ENCODE measurements around the gene CLSTN1. TPM values are rescaled to one million over a fixed set of nuclear protein-coding genes. Genes with fewer than 3 reads are reported as not detected.
A peak's percentile ranks its signal among the peaks of the same experiment; 100 is the strongest.

Gene CLSTN1
- total and polyA plus RNA-seq, 2 of the 13 experiments (the other 11 are each of a cell fraction or from before 2014, with no cell fraction given), result 19.7 to 29.8 TPM

- H3K36me3 ChIP-seq (replicated peaks in 1 of 2; ENCODE audit: control insufficient read depth in 1 of 2, insufficient read depth in 2 of 2, low read length in 2 of 2), result peaks cover 29 to 37% of the 10 kb centered on the region in 2 experiments
- peaks cover 12% of the 10 kb centered on the region; the same call in 1 of the 2 replicates for H3K9me3 ChIP-seq (ENCODE audit: low read length)
- H3K79me2 ChIP-seq (ENCODE audit: insufficient read depth, low read length), result peaks cover 16% of the 10 kb centered on the region
- no peak for ATAC-seq
- H3K4me3 ChIP-seq (replicated peaks in 1 of 3; ENCODE audit: insufficient read depth in 1 of 3, low read depth in 2 of 3, low read length in 3 of 3), result no peak overlapping the region
- no peak for DNase-seq (ENCODE audit: low spot score)
- BruUV-seq (replicated peaks), result no TSS peak
- H3K4me2 ChIP-seq (ENCODE audit: low read depth, low read length), result no peak overlapping the region
- TF ChIP-seq ZNF850 (CRISPR knock-in tag; conservative IDR thresholded peaks at IDR 0.05) (no peak), ESRRA (CRISPR knock-in tag; IDR thresholded peaks at IDR 0.05; ENCODE audit: low read depth) (no peak)
- ChIA-PET POLR2A (no interaction called here), CTCF (ENCODE audit: low intra/inter-chr PET ratio, low total read pairs) (no interaction called here)
- no peaks in the 10 kb centered on the region for H4K20me1 ChIP-seq (ENCODE audit: insufficient read depth, low read length)
- no peak for FAIRE-seq
- H3K27me3 ChIP-seq (ENCODE audit: control insufficient read depth in 1 of 2, insufficient read depth in 2 of 2, low read length in 2 of 2), result no peaks in the 10 kb centered on the region
- 97% methylated on average over 20 of the region's 36 CpGs for WGBS (ENCODE audit: low lambda C conversion rate)
- intact Hi-C loops (cut with micrococcal nuclease; ENCODE audit: unreplicated experiment), result no loop called here
- in situ Hi-C loops (cut with HindIII; ENCODE audit: extremely low pct_ligation_motif_present, low pct_unique_long_range_greater_than_20kb), result no loop called here
- H3K4me1 ChIP-seq (ENCODE audit: insufficient read depth, low read length), result peaks cover 42% of the 10 kb centered on the region
- H3K9ac ChIP-seq (ENCODE audit: insufficient read depth, low read depth, low read length), result no peak overlapping the region
- no peak overlapping the region for H2AFZ ChIP-seq (ENCODE audit: low read length)
- no peak overlapping the region for H3K27ac ChIP-seq (ENCODE audit: extremely low read length, insufficient read depth, low read length)
These were observed 103.6 kb downstream of the CLSTN1 start for GRCh38 chr1:9719978-9720722.

GRCh38 chr1:9718006-9718680 is 105.6 kb downstream of the CLSTN1 start:
- ATAC-seq, result no peak
- peak overlapping the region; percentile 97 for H3K4me2 ChIP-seq (ENCODE audit: low read depth, low read length)
- intact Hi-C loops (cut with micrococcal nuclease; ENCODE audit: unreplicated experiment), result no loop called here
- peak overlapping the region; percentile 56 to 83 (median 65) for H3K4me3 ChIP-seq (replicated peaks in 1 of 3; ENCODE audit: insufficient read depth in 1 of 3, low read depth in 2 of 3, low read length in 3 of 3)
- DNase-seq (ENCODE audit: low spot score), result no peak
- in situ Hi-C loops (cut with HindIII; ENCODE audit: extremely low pct_ligation_motif_present, low pct_unique_long_range_greater_than_20kb), result no loop called here
- peaks cover 18 to 22% of the 10 kb centered on the region in 2 experiments; a peak in 4 of 5 replicates for H3K36me3 ChIP-seq (replicated peaks in 1 of 2; ENCODE audit: control insufficient read depth in 1 of 2, insufficient read depth in 2 of 2, low read length in 2 of 2)
- no peak overlapping the region for H2AFZ ChIP-seq (ENCODE audit: low read length)
- peaks cover 5% of the 10 kb centered on the region; the same call in 1 of the 2 replicates for H3K9me3 ChIP-seq (ENCODE audit: low read length)
- no peaks in the 10 kb centered on the region for H3K27me3 ChIP-seq (ENCODE audit: control insufficient read depth in 1 of 2, insufficient read depth in 2 of 2, low read length in 2 of 2)
- peak; percentile 12 for FAIRE-seq
- POLR2A ChIA-PET, result interaction anchor here (0.7 to 3.4 kb wide), 13 partner anchors 9 to 316 kb away, joined by 3 to 35 read pairs (median 4); partner anchors contain the start of gene CTNNBIP1
- H3K9ac ChIP-seq (ENCODE audit: insufficient read depth, low read depth, low read length), result peak overlapping the region; percentile 87
- CTCF ChIA-PET (ENCODE audit: low intra/inter-chr PET ratio, low total read pairs), result interaction anchor here (1.3 to 2.1 kb wide), 2 partner anchors 16 to 91 kb away, joined by 5 to 12 read pairs; no protein-coding TSS in a partner anchor
- H3K79me2 ChIP-seq (ENCODE audit: insufficient read depth, low read length), result peaks cover 16% of the 10 kb centered on the region
- H3K27ac ChIP-seq (ENCODE audit: extremely low read length, insufficient read depth, low read length), result peak overlapping the region; percentile 97
- 80% methylated on average over 2 of the region's 10 CpGs for WGBS (ENCODE audit: low lambda C conversion rate)
- no peaks in the 10 kb centered on the region for H4K20me1 ChIP-seq (ENCODE audit: insufficient read depth, low read length)
- TSS peak; percentile 74 for BruUV-seq (replicated peaks)
- H3K4me1 ChIP-seq (ENCODE audit: insufficient read depth, low read length), result peaks cover 42% of the 10 kb centered on the region
- TF ChIP-seq AGO1 (IDR thresholded peaks at IDR 0.05; ENCODE audit: low read depth, low read length, poor library complexity, severe bottlenecking) (no peak), RFXANK (CRISPR knock-in tag; IDR thresholded peaks at IDR 0.05) (no peak), ZNF777 (CRISPR knock-in tag; IDR thresholded peaks at IDR 0.05) (0 out of 2 replicates have a peak, but pooled peaks have one; percentile 12), ZNF160 (CRISPR knock-in tag; IDR thresholded peaks at IDR 0.05) (0 out of 2 replicates have a peak, but pooled peaks have one; percentile 8), ARID3A (IDR thresholded peaks at IDR 0.05; ENCODE audit: low read depth, low read length) (no peak), CSRNP1 (CRISPR knock-in tag; IDR thresholded peaks at IDR 0.05) (0 out of 2 replicates have a peak, but pooled peaks have one; percentile 57), ZNF275 (CRISPR knock-in tag; IDR thresholded peaks at IDR 0.05; ENCODE audit: borderline replicate concordance) (no peak), ZFP82 (CRISPR knock-in tag; IDR thresholded peaks at IDR 0.05; ENCODE audit: borderline replicate concordance) (no peak)

Measured in HepG2 (cell line).